ENCODE measurements around the gene SLC22A14. TPM values are rescaled to one million over a fixed set of nuclear protein-coding genes. Genes with fewer than 3 reads are reported as not detected.

Gene SLC22A14
- total and polyA plus RNA-seq, 10 donors = 0.04 to 0.60 (median 0.18) TPM; not detected in 6

DNA sequence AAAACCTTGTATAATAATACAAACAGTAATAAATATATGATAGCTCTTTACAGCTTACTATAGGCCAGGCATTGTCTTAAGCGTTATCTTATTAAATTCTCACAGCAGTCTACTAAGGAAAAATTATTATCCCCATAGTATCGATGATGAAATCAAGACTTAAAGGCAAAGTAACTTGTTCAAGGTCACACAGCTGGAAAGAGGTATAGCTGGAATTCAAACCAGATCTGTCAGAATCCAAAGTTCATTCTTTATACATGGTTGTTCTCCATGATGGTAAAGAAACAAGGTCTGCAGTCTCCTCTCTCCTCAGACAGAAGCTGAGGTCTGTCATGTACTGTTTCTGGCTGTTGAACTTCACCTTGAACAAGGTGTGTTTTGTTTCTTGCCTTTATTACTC is 31.9 kb upstream of the SLC22A14 start:
- Histone ChIP-seq H3K4me1 (no peaks in the 10 kb centered on the region), H3K27ac (no peak overlapping the region), H3K36me3 (peaks cover 5 to 100% (median 72%) of the 10 kb centered on the region in 6 donors), H3K9me3 (no peaks in the 10 kb centered on the region), H3K27me3 (replicated peaks in 1 of 7) (no peaks in the 10 kb centered on the region), H3K4me3 (no peak overlapping the region)
- TF ChIP-seq, protein P1, sequence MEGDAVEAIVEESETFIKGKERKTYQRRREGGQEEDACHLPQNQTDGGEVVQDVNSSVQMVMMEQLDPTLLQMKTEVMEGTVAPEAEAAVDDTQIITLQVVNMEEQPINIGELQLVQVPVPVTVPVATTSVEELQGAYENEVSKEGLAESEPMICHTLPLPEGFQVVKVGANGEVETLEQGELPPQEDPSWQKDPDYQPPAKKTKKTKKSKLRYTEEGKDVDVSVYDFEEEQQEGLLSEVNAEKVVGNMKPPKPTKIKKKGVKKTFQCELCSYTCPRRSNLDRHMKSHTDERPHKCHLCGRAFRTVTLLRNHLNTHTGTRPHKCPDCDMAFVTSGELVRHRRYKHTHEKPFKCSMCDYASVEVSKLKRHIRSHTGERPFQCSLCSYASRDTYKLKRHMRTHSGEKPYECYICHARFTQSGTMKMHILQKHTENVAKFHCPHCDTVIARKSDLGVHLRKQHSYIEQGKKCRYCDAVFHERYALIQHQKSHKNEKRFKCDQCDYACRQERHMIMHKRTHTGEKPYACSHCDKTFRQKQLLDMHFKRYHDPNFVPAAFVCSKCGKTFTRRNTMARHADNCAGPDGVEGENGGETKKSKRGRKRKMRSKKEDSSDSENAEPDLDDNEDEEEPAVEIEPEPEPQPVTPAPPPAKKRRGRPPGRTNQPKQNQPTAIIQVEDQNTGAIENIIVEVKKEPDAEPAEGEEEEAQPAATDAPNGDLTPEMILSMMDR (IDR thresholded peaks at IDR 0.05 in 8 of 11, conservative IDR thresholded peaks at IDR 0.05 in 3 of 11) = no peak
- TF ChIP-seq POLR2AphosphoS5 (IDR thresholded peaks at IDR 0.05) (no peak), POLR2A (IDR thresholded peaks at IDR 0.05) (no peak)
- no peak for DNase-seq
- intact Hi-C loops (cut with DNase I; ENCODE audit: low total_unique reads) = no loop called here
- WGBS, 5 donors = 94 to 99% (median 98%) methylated on average over 2 of the region's 2 CpGs

- intact Hi-C loops (cut with DNase I; ENCODE audit: low total_unique reads) = no loop called here
- Histone ChIP-seq H3K9me3 (no peaks in the 10 kb centered on the region), H3K4me1 (no peaks in the 10 kb centered on the region), H3K36me3 (peaks cover 1 to 99% (median 66%) of the 10 kb centered on the region in 6 donors), H3K4me3 (no peak overlapping the region), H3K27ac (no peak overlapping the region), H3K27me3 (replicated peaks in 1 of 7) (no peaks in the 10 kb centered on the region)
- 89 to 99% (median 98%) methylated on average over 4 of the region's 4 CpGs for WGBS, 5 donors
- TF ChIP-seq POLR2AphosphoS5 (IDR thresholded peaks at IDR 0.05) = no peak
- TF ChIP-seq, protein P1 (IDR thresholded peaks at IDR 0.05 in 8 of 11, conservative IDR thresholded peaks at IDR 0.05 in 3 of 11) = no peak
- no peak for TF ChIP-seq POLR2A (IDR thresholded peaks at IDR 0.05)
- DNase-seq = no peak
Observed at GRCh38 chr3:38251197-38251596, 30.9 kb upstream of the SLC22A14 start.

GRCh38 chr3:38253704-38254103 is 28.4 kb upstream of the SLC22A14 start:
- no peaks in the 10 kb centered on the region for H3K27me3 ChIP-seq (replicated peaks in 1 of 7)
- no peak overlapping the region for H3K27ac ChIP-seq
- TF ChIP-seq POLR2AphosphoS5 (IDR thresholded peaks at IDR 0.05) = no peak
- no peaks in the 10 kb centered on the region for H3K9me3 ChIP-seq
- intact Hi-C loops (cut with DNase I; ENCODE audit: low total_unique reads) = no loop called here
- H3K4me3 ChIP-seq = no peak overlapping the region
- H3K36me3 ChIP-seq = peaks cover 0 to 76% (median 51%) of the 10 kb centered on the region in 6 donors
- H3K4me1 ChIP-seq = no peaks in the 10 kb centered on the region
- no peak for DNase-seq
- 89 to 95% (median 92%) methylated on average over 4 of the region's 4 CpGs for WGBS, 5 donors

DNA sequence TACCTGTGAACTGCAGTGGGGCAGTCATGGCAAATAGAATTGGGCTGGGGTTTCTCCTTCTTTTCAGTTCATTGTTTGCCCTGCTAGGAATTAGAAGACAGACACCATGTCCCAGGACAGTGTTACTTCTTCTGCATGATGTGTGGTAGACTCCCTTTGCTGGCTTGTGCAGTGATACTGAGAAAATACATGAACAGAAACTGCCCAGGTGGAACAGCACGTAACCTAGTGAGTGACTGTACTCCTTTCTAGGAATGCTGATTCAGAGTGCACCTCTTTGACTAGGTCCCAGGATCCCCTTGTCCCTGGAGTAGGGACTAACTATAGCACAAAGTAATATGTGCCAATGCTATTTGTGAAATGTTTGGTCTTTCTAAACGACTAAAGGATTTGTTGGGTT is 27.2 kb upstream of the SLC22A14 start:
- WGBS, 5 donors = 75 to 98% (median 85%) methylated on average over 2 of the region's 2 CpGs
- H3K9me3 ChIP-seq = no peaks in the 10 kb centered on the region

More for the DNA sequence above, 27.2 kb upstream of the SLC22A14 start:
- Histone ChIP-seq H3K36me3 (peaks cover 0 to 64% (median 45%) of the 10 kb centered on the region in 6 donors), H3K4me3 (no peak overlapping the region), H3K27ac (no peak overlapping the region), H3K27me3 (replicated peaks in 1 of 7) (no peaks in the 10 kb centered on the region), H3K4me1 (no peaks in the 10 kb centered on the region)
- intact Hi-C loops (cut with DNase I; ENCODE audit: low total_unique reads) = no loop called here
- no peak for DNase-seq
- TF ChIP-seq, protein P1 (IDR thresholded peaks at IDR 0.05 in 8 of 11, conservative IDR thresholded peaks at IDR 0.05 in 3 of 11) = no peak
- no peak for TF ChIP-seq POLR2A (IDR thresholded peaks at IDR 0.05)
- TF ChIP-seq POLR2AphosphoS5 (IDR thresholded peaks at IDR 0.05) = no peak

All from spleen (tissue), 11 donors.